ENCODE data around the gene PTCH2.
A peak's percentile ranks its signal among the peaks of the same experiment; 100 is the strongest.

The PTCH2 gene

DNA sequence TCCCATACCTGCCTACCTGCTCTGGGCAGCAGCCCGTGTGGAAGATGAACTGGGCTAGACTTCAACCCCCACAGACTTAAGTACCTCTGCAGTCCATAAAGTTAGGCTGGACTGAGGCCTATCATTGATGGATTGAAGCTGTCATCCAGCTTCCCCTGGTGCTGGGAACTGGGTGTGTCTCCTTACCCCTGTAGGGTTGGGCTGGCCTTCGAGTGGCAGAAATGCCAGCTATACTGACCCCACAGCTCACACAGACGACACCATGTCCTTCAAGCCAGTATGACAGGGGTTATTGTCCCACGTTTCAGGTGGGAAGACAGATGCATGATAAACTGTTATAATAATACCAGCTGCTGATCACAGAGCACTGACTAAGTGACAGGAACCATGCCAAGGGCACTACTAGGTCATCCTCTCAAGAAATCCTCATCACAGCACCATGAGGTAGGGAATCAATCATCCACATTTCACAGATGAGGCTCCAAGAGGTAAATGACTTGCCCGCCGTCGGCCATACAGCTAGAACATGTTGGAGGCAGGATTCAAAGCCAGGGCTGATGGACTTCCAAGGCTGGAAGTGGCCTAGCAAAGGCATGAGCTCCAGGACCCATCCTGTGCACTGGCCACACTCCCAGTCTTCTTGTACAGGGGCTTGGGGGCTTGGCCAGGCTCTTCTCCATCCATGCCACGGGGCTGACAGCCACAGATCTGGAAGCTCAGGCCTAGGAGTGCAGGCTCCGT is 54.8 kb downstream of the PTCH2 start, which contains the start of gene BEST4:
BEST4 (minus strand) TSS at position 51 of the 741 bp plus-strand sequence. CDS start 465 bp downstream, outside the sequence.
- Histone ChIP-seq H3K36me3 (ENCODE audit: control insufficient read depth, insufficient read depth, low read length) (no peaks in the 10 kb centered on the region), H3K4me3 (ENCODE audit: low read depth, low read length) (no peak within 1 kb of the TSS), H3K9ac (ENCODE audit: low read depth, low read length) (no peak within 1 kb of the TSS), H3K27me3 (ENCODE audit: control insufficient read depth, insufficient read depth, low read length) (peaks cover 6% of the 10 kb centered on the region), H3K9me3 (ENCODE audit: control insufficient read depth, insufficient read depth, low read length) (no peaks in the 10 kb centered on the region), H3K4me1 (ENCODE audit: control insufficient read depth, insufficient read depth, low read length) (peaks cover 12% of the 10 kb centered on the region)

GRCh38 chr1:44787506-44787905 is 55.5 kb downstream of the PTCH2 start:
- peaks cover 6% of the 10 kb centered on the region for H3K27me3 ChIP-seq (ENCODE audit: control insufficient read depth, insufficient read depth, low read length)
- no peaks in the 10 kb centered on the region for H3K9me3 ChIP-seq (ENCODE audit: control insufficient read depth, insufficient read depth, low read length)
- H3K36me3 ChIP-seq (ENCODE audit: control insufficient read depth, insufficient read depth, low read length): no peaks in the 10 kb centered on the region
- no peak overlapping the region for H3K4me3 ChIP-seq (ENCODE audit: low read depth, low read length)
- peaks cover 8% of the 10 kb centered on the region for H3K4me1 ChIP-seq (ENCODE audit: control insufficient read depth, insufficient read depth, low read length)
- H3K9ac ChIP-seq (ENCODE audit: low read depth, low read length): no peak overlapping the region

DNA sequence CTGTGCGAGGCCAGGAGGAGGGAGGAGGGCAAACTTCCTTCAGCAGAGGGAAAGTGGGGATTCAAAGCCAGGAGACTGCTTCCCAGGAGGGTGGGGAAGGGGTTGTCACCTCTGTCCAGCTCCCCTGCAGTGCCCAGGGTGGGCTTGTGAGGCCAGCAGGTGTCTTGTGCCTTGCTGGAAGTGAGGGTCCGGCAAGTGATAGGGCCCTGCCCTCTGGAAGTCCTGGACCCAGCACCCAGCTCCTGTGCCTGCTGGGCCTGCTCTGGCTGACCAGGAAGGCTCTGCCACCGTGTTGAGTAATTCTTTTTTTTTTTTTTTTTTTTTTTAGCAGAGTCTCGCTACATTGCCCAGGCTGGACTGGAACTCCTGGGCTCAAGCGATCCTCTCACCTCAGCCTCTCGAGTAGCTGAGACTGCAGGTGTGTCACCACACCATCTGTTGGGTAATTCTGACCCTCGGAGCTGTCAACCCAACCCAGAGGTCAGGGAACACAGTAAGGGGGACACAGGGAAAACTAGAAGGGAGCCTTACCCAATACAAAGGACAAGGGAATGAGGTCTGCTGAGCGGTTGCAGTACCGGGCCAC is 56.1 kb downstream of the PTCH2 start:
- peak overlapping the region; percentile 87 for H3K9ac ChIP-seq (ENCODE audit: low read depth, low read length)
- H3K4me1 ChIP-seq (ENCODE audit: control insufficient read depth, insufficient read depth, low read length): peaks cover 8% of the 10 kb centered on the region
- H3K27me3 ChIP-seq (ENCODE audit: control insufficient read depth, insufficient read depth, low read length): peaks cover 6% of the 10 kb centered on the region
- H3K4me3 ChIP-seq (ENCODE audit: low read depth, low read length): peak overlapping the region; percentile 59
- H3K36me3 ChIP-seq (ENCODE audit: control insufficient read depth, insufficient read depth, low read length): no peaks in the 10 kb centered on the region
- H3K9me3 ChIP-seq (ENCODE audit: control insufficient read depth, insufficient read depth, low read length): no peaks in the 10 kb centered on the region

DNA sequence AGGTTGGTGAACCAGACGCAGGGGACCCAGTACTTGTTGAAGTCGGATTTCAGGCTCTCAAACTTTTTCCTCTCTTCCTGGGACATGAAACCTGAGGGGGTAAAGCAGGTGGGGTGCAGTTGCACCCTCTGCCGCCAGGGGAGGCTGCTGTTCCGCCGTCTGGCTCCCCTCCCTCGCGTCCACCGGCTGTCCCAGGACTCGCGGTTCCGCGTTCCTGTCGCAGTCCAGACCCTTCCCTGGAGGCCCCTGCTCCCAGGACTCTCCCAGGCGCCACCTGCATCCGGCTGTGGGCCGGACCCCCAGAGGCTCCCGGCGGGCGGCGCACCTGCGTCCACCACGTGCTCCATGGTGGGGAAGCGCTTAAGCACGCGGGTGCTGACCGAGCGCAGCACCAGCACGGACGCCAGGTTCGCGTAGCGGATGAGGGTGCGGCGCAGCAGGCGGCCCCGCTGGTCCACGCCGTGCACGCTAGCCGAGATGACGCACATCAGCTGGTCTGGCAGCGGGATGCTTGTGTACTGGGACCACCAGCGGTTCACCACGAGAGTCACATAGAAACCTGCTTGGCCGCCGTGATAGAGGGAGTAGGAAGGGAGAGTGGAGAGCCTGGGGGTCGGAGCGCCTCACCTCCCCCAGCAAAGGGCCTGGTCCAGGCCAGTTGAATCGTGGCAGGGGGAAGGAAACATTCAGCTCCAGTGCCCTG is 56.8 kb downstream of the PTCH2 start:
- H3K4me3 ChIP-seq (ENCODE audit: low read depth, low read length): peak overlapping the region; percentile 59

GRCh38 chr1:44785501-44786137 is 57.4 kb downstream of the PTCH2 start:
- peaks cover 8% of the 10 kb centered on the region for H3K4me1 ChIP-seq (ENCODE audit: control insufficient read depth, insufficient read depth, low read length)
- H3K9ac ChIP-seq (ENCODE audit: low read depth, low read length): no peak overlapping the region
- peak overlapping the region; percentile 59 for H3K4me3 ChIP-seq (ENCODE audit: low read depth, low read length)

More for the DNA sequence above, 56.8 kb downstream of the PTCH2 start:
- H3K9me3 ChIP-seq (ENCODE audit: control insufficient read depth, insufficient read depth, low read length): no peaks in the 10 kb centered on the region
- H3K4me1 ChIP-seq (ENCODE audit: control insufficient read depth, insufficient read depth, low read length): peaks cover 8% of the 10 kb centered on the region
- peaks cover 6% of the 10 kb centered on the region for H3K27me3 ChIP-seq (ENCODE audit: control insufficient read depth, insufficient read depth, low read length)
- peak overlapping the region; percentile 87 for H3K9ac ChIP-seq (ENCODE audit: low read depth, low read length)
- no peaks in the 10 kb centered on the region for H3K36me3 ChIP-seq (ENCODE audit: control insufficient read depth, insufficient read depth, low read length)

DNA sequence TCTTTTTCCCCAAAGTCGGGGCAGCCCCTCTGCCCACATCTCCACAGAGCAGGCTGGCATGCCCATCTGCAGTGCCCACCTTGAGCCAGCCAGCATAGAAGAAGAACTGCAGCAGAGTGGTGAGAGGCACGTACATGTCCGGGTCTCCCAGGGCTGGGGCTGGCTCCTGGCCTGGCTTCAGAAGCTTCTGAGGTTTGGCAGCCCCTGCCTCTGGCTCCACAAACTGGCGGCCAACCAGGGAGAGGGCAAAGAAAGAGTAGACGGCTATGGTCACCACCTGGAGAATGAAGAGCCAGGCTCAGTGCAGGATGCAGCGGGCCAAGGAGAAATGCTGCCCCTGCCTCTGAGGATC is 58.0 kb downstream of the PTCH2 start:
- Histone ChIP-seq H3K27me3 (ENCODE audit: control insufficient read depth, insufficient read depth, low read length) (peaks cover 6% of the 10 kb centered on the region), H3K9ac (ENCODE audit: low read depth, low read length) (no peak overlapping the region), H3K9me3 (ENCODE audit: control insufficient read depth, insufficient read depth, low read length) (no peaks in the 10 kb centered on the region), H3K36me3 (ENCODE audit: control insufficient read depth, insufficient read depth, low read length) (no peaks in the 10 kb centered on the region), H3K4me3 (ENCODE audit: low read depth, low read length) (no peak overlapping the region), H3K4me1 (ENCODE audit: control insufficient read depth, insufficient read depth, low read length) (peaks cover 8% of the 10 kb centered on the region)

More at GRCh38 chr1:44785501-44786137, 57.4 kb downstream of the PTCH2 start:
- H3K27me3 ChIP-seq (ENCODE audit: control insufficient read depth, insufficient read depth, low read length): peaks cover 6% of the 10 kb centered on the region
- H3K36me3 ChIP-seq (ENCODE audit: control insufficient read depth, insufficient read depth, low read length): no peaks in the 10 kb centered on the region
- H3K9me3 ChIP-seq (ENCODE audit: control insufficient read depth, insufficient read depth, low read length): no peaks in the 10 kb centered on the region

DNA sequence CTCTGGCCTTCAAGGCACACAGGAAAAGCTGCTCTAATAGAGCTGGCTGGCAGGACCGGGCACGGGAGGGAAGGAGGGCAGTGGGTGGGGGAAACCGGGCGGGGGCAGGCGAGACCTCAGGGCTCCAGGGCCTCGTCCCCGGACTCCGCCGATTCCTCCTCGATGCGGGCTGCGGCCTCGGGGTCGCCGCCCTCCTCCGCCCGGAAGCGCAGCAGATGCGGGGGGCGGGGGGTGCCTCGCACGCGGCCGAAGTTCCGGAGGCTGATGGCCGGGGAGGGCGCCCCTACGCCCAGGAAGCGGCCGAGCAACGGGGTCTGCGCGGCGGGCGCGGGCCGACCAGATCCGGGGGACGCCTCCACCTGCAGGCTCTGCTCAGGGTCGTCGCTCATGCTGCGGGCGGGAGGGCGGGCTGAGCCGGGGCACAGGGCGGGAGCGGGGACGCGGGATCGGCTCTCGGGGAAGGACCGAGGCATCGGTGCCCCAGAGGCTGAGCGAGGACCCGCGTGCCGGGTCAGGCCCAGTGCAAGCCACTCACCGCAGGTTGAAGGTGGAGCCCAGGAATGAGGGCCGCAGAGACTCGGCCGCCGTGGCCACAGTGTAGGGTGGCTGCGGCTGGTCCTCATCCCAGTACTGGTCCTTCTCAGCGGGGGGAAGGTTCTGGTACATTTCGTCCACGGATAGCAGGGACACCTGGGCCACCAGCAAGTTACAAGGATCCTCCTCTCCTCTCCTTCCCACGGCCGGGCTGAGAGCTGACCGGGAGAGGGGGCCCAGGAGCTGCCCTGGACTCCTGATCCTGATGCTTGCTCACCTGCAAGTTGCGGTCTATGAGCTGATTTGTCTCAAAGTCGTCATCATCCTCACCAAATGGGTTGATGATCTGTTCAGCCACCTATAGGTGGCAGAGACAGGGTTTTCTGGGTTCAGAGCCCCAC is 58.7 kb downstream of the PTCH2 start:
- no peaks in the 10 kb centered on the region for H3K36me3 ChIP-seq (ENCODE audit: control insufficient read depth, insufficient read depth, low read length)
- peak overlapping the region; percentile 52 for H3K4me3 ChIP-seq (ENCODE audit: low read depth, low read length)
- H3K9ac ChIP-seq (ENCODE audit: low read depth, low read length): peak overlapping the region; percentile 60
- H3K9me3 ChIP-seq (ENCODE audit: control insufficient read depth, insufficient read depth, low read length): no peaks in the 10 kb centered on the region
- H3K4me1 ChIP-seq (ENCODE audit: control insufficient read depth, insufficient read depth, low read length): peaks cover 8% of the 10 kb centered on the region
- peaks cover 6% of the 10 kb centered on the region for H3K27me3 ChIP-seq (ENCODE audit: control insufficient read depth, insufficient read depth, low read length)

DNA sequence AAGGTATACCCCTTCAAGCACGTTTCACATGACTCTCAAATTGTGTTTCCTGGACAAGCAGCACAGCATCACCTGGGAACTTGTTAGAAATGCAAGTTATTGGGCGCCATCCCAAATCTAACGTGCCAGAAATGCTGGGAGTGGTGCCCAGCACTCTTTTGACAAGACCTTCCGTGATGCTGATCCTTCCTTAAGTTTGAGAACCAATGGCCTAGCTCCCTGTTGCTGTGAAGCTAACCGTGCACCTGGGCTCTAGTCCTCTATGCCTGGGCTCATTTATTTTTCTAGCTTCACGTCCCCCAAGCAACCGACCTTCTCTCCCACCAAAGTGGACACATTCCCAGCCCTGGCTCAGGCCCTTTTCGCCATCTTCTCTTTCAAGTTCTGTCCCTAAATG is 59.4 kb downstream of the PTCH2 start:
- peaks cover 8% of the 10 kb centered on the region for H3K4me1 ChIP-seq (ENCODE audit: control insufficient read depth, insufficient read depth, low read length)
- peaks cover 6% of the 10 kb centered on the region for H3K36me3 ChIP-seq (ENCODE audit: control insufficient read depth, insufficient read depth, low read length)
- H3K27me3 ChIP-seq (ENCODE audit: control insufficient read depth, insufficient read depth, low read length): peaks cover 6% of the 10 kb centered on the region
- peak overlapping the region; percentile 51 for H3K9ac ChIP-seq (ENCODE audit: low read depth, low read length)
- no peaks in the 10 kb centered on the region for H3K9me3 ChIP-seq (ENCODE audit: control insufficient read depth, insufficient read depth, low read length)
- H3K4me3 ChIP-seq (ENCODE audit: low read depth, low read length): peak overlapping the region; percentile 40

GRCh38 chr1:44780583-44781121 is 62.4 kb downstream of the PTCH2 start:
- H3K4me1 ChIP-seq (ENCODE audit: control insufficient read depth, insufficient read depth, low read length): peaks cover 8% of the 10 kb centered on the region
- peaks cover 36% of the 10 kb centered on the region for H3K36me3 ChIP-seq (ENCODE audit: control insufficient read depth, insufficient read depth, low read length)
- no peak overlapping the region for H3K9ac ChIP-seq (ENCODE audit: low read depth, low read length)
- no peaks in the 10 kb centered on the region for H3K9me3 ChIP-seq (ENCODE audit: control insufficient read depth, insufficient read depth, low read length)
- no peak overlapping the region for H3K4me3 ChIP-seq (ENCODE audit: low read depth, low read length)
- H3K27me3 ChIP-seq (ENCODE audit: control insufficient read depth, insufficient read depth, low read length): peaks cover 2% of the 10 kb centered on the region

GRCh38 chr1:44778705-44779576 is 64.1 kb downstream of the PTCH2 start:
- Histone ChIP-seq H3K9ac (ENCODE audit: low read depth, low read length) (no peak overlapping the region), H3K4me3 (ENCODE audit: low read depth, low read length) (no peak overlapping the region), H3K9me3 (ENCODE audit: control insufficient read depth, insufficient read depth, low read length) (no peaks in the 10 kb centered on the region), H3K27me3 (ENCODE audit: control insufficient read depth, insufficient read depth, low read length) (no peaks in the 10 kb centered on the region), H3K36me3 (ENCODE audit: control insufficient read depth, insufficient read depth, low read length) (peaks cover 36% of the 10 kb centered on the region), H3K4me1 (ENCODE audit: control insufficient read depth, insufficient read depth, low read length) (peaks cover 4% of the 10 kb centered on the region)

Data from iPS-15b (cell line).